Karpas-422 (cell line): ENCODE data around the gene GINS2. TPM values are rescaled to one million over a fixed set of nuclear protein-coding genes. Genes with fewer than 3 reads are reported as not detected.

ENCODE experiments used
- DNase-seq: peaks from one replicate; pipeline ENCODE4 v3.0.0-alpha.2; 2015
- H2AFZ ChIP-seq: fragments of 200-600 bp; sonication (generic); 2 replicates; pipeline ENCODE4 v1.6.1; 2014; ENCODE audit warnings: antibody characterized with exemption, low read length, mixed read lengths
- H3K27ac ChIP-seq: fragments of 200-600 bp; sonication (generic); 2 replicates; pipeline ENCODE4 v1.5.1; 2014; ENCODE audit warnings: mild to moderate bottlenecking, low read length, moderate library complexity
- H3K27me3 ChIP-seq: fragments of 200-600 bp; sonication (generic); 2 replicates; pipeline ENCODE4 v1.6.1; 2014; ENCODE audit warnings: low read length, mixed read lengths
- H3K36me3 ChIP-seq: fragments of 200-600 bp; sonication (generic); 2 replicates; pipeline ENCODE4 v1.6.1; 2014; ENCODE audit warnings: low read length, mixed read lengths; ENCODE audit not compliant: insufficient read depth
- H3K4me1 ChIP-seq: fragments of 200-600 bp; sonication (generic); 2 replicates; pipeline ENCODE4 v1.6.1; 2014; ENCODE audit warnings: mild to moderate bottlenecking, low read length, mixed read lengths
- H3K4me2 ChIP-seq: fragments of 200-600 bp; sonication (generic); 2 replicates; pipeline ENCODE4 v1.6.1; 2014; ENCODE audit warnings: low read length, low read depth, mild to moderate bottlenecking; ENCODE audit not compliant: poor library complexity, severe bottlenecking
- H3K4me3 ChIP-seq: fragments of 200-600 bp; sonication (generic); 2 replicates; pipeline ENCODE4 v1.5.1; 2014; ENCODE audit warnings: mild to moderate bottlenecking, antibody characterized with exemption, low read length, mixed read lengths
- H3K79me2 ChIP-seq: fragments of 200-600 bp; sonication (generic); 2 replicates; pipeline ENCODE4 v1.6.1; 2014; ENCODE audit warnings: mild to moderate bottlenecking, low read length, mixed read lengths
- H3K9ac ChIP-seq: fragments of 200-600 bp; sonication (generic); 2 replicates; pipeline ENCODE4 v1.6.0; 2014; ENCODE audit warnings: low read length
- H3K9me2 ChIP-seq: fragments of 200-600 bp; sonication (generic), shearing (Covaris generic); replicated peaks from 2 replicates; pipeline ENCODE4 v1.6.0; 2014; ENCODE audit warnings: mild to moderate bottlenecking, low read length, moderate library complexity; ENCODE audit not compliant: insufficient read depth
- H3K9me3 ChIP-seq: fragments of 300-700, 200-600 bp; sonication (generic); 2 replicates; pipeline ENCODE4 v1.6.1; 2014; ENCODE audit warnings: low read length, mixed read lengths
- H4K20me1 ChIP-seq: fragments of 200-600 bp; sonication (generic); 2 replicates; pipeline ENCODE4 v1.6.1; 2014; ENCODE audit warnings: mild to moderate bottlenecking, antibody characterized with exemption, low read length, low read depth; ENCODE audit not compliant: insufficient read depth
- total RNA-seq: library from RNA; depleted of rRNA; stranded (reverse); fragments of >200 nt; shearing (Covaris generic); gene quantifications from 2 replicates; pipeline ENCODE4 v1.2.3, GENCODE V29; 2014; ENCODE audit warnings: low replicate concordance

The GINS2 gene
- total RNA-seq, 1 experiment from 2014 or later: 14.2 TPM

DNA sequence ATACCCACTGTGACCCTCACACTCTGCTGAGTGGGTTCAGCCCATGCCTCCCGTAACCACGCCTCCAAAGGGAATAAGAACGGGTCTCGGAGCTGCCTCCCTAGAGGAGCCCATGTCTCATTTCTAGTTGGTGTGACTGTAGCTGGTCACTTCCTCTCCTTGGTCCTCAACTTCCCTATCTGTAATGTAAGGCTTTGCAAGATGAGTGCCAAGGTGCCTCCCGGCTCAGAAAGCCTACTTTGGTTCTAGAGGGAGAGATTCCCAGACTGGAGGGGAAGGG, 41.4 kb upstream of the GINS2 start:
- no peak for DNase-seq
- no peak overlapping the region for H2AFZ ChIP-seq
- no peak overlapping the region for H3K27ac ChIP-seq
- no peak overlapping the region for H3K4me2 ChIP-seq
- H3K4me3 ChIP-seq: no peak overlapping the region
- H3K9me3 ChIP-seq: no peaks in the 10 kb centered on the region
- H3K27me3 ChIP-seq: no peaks in the 10 kb centered on the region
- H3K36me3 ChIP-seq: no peaks in the 10 kb centered on the region
- peaks cover 42% of the 10 kb centered on the region; the same call in 1 of the 2 replicates for H4K20me1 ChIP-seq
- no peaks in the 10 kb centered on the region for H3K9me2 ChIP-seq
- H3K79me2 ChIP-seq: no peaks in the 10 kb centered on the region
- peaks cover 4% of the 10 kb centered on the region for H3K4me1 ChIP-seq
- H3K9ac ChIP-seq: no peak overlapping the region

DNA sequence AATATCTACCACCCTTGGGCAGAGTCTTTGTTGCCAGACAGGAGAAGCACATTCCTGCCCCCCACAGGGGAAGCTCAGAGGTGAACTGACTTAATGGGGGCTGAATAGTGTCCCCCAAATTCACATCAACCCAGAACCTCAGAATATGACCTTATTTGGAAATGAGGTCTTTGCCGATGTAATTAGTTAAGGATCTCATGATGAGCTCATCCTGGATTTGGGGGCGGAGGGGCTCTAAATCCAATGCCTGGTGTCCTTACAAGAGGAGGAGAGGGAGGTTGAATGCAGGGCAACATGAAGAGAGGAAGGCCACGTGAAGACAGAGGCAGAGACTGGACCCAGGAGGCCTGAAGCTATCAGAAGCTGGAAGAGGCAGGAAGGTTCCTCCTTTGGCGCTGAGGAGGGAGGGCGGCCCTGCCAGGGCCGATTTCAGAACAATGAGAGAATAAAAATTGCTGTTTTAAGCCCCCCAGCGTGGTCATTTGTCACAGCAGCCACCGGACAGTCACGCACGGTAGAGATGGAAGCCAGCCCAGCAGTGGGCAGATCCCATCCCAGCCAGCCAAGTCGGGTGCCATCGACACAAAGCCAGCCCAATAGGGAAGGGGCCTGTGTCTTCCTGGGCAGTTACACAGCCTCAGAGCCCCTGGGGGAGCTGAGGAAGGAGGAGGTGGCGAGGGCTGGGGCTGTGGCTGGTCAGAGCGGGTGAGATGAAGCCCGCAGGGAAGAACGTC, 40.9 kb upstream of the GINS2 start:
- Histone ChIP-seq H3K9ac (no peak overlapping the region), H3K36me3 (no peaks in the 10 kb centered on the region), H3K9me3 (no peaks in the 10 kb centered on the region), H3K4me2 (no peak overlapping the region), H3K4me3 (no peak overlapping the region), H3K9me2 (no peaks in the 10 kb centered on the region), H3K79me2 (no peaks in the 10 kb centered on the region), H2AFZ (no peak overlapping the region), H4K20me1 (peaks cover 41% of the 10 kb centered on the region; the same call in 1 of the 2 replicates), H3K27ac (no peak overlapping the region), H3K27me3 (no peaks in the 10 kb centered on the region), H3K4me1 (peaks cover 4% of the 10 kb centered on the region)
- no peak for DNase-seq

DNA sequence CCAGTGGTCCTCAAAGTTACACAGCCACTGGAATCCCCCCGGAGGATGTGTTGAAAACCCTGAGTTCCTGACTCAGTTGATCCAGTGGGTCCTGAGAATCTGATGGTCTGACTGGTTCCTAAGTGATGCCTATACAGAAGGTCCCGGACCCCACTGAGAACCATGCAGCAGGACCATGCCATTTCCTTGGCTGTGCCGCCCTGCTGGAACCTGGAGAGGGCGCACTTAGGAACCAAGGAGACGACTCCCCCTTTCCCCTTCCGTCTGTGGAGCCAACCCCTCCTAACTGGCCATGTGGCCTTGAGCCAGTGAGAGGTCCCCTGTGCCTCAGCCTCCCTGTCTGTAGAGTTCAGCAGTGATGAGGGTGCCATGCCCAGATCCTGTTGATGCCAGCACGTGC, 40.1 kb upstream of the GINS2 start:
- H3K9me3 ChIP-seq: no peaks in the 10 kb centered on the region
- peaks cover 37% of the 10 kb centered on the region; the same call in 1 of the 2 replicates for H4K20me1 ChIP-seq
- H3K36me3 ChIP-seq: no peaks in the 10 kb centered on the region
- H3K4me1 ChIP-seq: peaks cover 4% of the 10 kb centered on the region
- no peaks in the 10 kb centered on the region for H3K79me2 ChIP-seq
- H3K9ac ChIP-seq: no peak overlapping the region
- no peak overlapping the region for H3K4me2 ChIP-seq
- no peak overlapping the region for H3K27ac ChIP-seq
- H3K4me3 ChIP-seq: no peak overlapping the region
- no peaks in the 10 kb centered on the region for H3K9me2 ChIP-seq
- peak; percentile 69 for DNase-seq
- no peak overlapping the region for H2AFZ ChIP-seq
- H3K27me3 ChIP-seq: no peaks in the 10 kb centered on the region

DNA sequence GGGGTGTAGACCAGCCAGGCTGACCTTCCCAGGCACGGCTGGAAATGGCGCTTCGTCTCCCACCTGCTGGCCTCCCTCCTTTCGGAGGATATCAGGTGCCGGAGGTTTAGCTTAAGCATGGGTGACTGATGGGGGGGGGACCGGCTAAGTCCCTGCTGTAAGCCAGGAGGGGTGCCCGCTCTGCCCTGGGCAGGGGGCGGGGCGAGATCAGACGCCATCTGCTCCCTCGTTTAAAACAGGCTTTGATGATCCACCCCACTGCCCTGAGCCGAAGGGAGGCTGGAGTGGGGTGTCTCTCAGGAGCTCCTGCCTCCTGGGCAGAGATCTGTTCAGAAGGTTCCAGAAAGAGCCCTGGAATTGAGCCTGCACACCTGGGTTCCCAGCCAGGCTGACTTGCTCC, 36.2 kb upstream of the GINS2 start:
- Histone ChIP-seq H3K9me2 (no peaks in the 10 kb centered on the region), H3K9ac (no peak overlapping the region), H2AFZ (no peak overlapping the region), H3K9me3 (no peaks in the 10 kb centered on the region), H3K4me2 (no peak overlapping the region), H3K27me3 (no peaks in the 10 kb centered on the region), H3K4me3 (no peak overlapping the region), H4K20me1 (peaks cover 24% of the 10 kb centered on the region; the same call in 1 of the 2 replicates), H3K36me3 (no peaks in the 10 kb centered on the region), H3K79me2 (no peaks in the 10 kb centered on the region), H3K27ac (no peak overlapping the region), H3K4me1 (no peaks in the 10 kb centered on the region)
- no peak for DNase-seq

DNA sequence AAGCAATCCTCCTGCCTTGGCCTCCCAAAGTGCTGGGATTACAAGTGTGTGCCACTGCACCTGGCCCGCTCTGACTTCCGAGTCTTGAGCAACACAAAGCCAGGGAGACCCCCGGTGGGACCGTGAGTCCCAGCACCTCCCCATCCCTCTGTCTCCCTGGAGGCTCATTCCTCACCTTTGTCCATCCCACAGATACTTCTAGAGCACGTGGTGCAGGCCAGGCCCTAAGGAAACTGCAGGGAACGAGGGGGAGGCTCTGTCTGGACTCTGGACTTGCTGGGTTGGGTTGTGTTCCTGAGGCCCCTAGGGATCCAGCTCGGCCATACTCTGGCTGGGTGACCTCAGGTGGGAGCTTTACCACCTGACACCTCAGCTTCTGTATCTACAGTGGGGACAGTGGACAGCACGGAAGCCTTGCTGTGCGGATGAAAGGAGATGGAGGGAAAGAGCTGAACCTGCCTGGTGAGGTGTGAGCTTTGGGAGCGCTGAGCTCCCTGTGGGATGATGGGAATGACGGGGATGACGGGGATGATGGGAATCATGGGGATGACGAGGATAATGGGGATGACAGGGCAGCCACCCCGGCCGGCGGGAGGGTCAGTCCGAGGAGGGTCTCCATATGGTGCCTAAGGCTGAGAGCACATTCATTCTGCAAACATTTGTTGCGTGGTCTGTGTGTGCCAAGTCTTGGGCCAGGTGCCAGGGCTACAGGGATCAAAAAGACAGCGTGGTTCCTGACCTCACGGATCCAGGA, 35.5 kb upstream of the GINS2 start:
- Histone ChIP-seq H3K79me2 (no peaks in the 10 kb centered on the region), H3K4me2 (no peak overlapping the region), H3K36me3 (no peaks in the 10 kb centered on the region), H4K20me1 (peaks cover 22% of the 10 kb centered on the region; the same call in 1 of the 2 replicates), H2AFZ (no peak overlapping the region), H3K27me3 (no peaks in the 10 kb centered on the region), H3K9me3 (no peaks in the 10 kb centered on the region), H3K27ac (no peak overlapping the region), H3K4me1 (no peaks in the 10 kb centered on the region), H3K9ac (no peak overlapping the region), H3K4me3 (no peak overlapping the region), H3K9me2 (no peaks in the 10 kb centered on the region)
- DNase-seq: no peak

DNA sequence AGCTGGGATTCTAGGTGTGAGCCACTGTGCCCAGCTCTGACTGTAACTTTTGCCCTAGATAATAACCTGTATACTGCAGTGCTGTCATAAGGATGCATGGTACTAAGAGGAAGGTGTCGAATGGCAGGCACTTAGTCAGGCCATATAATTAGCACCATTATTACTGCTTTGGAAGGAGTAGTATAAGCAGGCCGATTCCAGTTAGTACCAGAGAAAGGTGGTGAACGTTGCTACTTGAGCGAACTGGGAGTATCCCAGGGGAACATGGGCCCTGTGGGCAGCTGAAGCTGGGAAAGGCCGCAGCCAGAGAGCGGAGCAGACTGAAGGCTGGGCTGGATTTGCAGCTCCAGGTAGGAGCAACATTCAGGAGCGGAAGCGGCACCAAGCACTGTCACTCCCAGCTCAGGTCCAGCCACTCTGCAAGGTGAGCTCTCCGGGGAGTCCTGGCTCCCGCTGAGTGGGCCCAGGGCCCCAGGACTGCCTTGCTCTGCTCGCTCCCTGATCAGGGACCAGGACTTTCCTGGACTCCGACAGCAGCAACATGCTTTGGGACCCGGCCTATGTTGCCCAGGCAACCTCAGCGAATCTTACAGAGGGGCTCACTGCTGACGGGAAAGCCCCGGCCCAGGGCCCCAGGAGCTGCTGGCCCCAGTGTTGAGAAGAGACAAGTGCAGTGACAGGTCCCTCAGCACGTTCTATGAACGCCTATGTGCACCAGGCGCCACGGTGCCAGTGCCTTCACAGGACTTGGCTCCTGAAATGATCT, 33.6 kb upstream of the GINS2 start:
- Histone ChIP-seq H3K27ac (no peak overlapping the region), H3K36me3 (no peaks in the 10 kb centered on the region), H3K9me3 (no peaks in the 10 kb centered on the region), H3K4me3 (no peak overlapping the region), H4K20me1 (peaks cover 16% of the 10 kb centered on the region; the same call in 1 of the 2 replicates), H3K4me1 (no peaks in the 10 kb centered on the region), H3K4me2 (no peak overlapping the region), H3K9me2 (no peaks in the 10 kb centered on the region), H3K27me3 (no peaks in the 10 kb centered on the region), H3K9ac (no peak overlapping the region), H3K79me2 (no peaks in the 10 kb centered on the region), H2AFZ (no peak overlapping the region)
- DNase-seq: no peak

DNA sequence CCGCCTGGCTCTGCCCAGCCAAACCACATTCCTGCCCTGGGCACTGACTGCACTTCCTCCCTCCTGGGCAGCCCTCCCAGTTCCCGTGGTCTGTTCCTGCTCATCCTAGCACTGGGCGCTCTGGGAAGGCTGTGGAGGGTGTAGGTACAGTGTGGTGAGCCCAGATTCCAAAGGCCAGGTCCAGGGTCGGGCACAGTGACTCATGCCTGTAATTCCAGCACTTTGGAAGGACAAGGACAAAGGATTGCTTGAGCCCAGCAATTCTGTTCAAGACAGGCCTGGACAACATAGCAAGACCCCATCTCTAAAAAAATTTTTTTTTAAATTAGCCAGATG, 31.5 kb upstream of the GINS2 start:
- Histone ChIP-seq H3K4me3 (no peak overlapping the region), H4K20me1 (peaks cover 9% of the 10 kb centered on the region; the same call in 1 of the 2 replicates), H3K4me1 (no peaks in the 10 kb centered on the region), H3K9ac (no peak overlapping the region), H3K27ac (no peak overlapping the region), H3K79me2 (no peaks in the 10 kb centered on the region), H3K27me3 (no peaks in the 10 kb centered on the region), H3K9me2 (no peaks in the 10 kb centered on the region), H3K4me2 (no peak overlapping the region), H3K36me3 (no peaks in the 10 kb centered on the region), H3K9me3 (no peaks in the 10 kb centered on the region), H2AFZ (no peak overlapping the region)
- DNase-seq: no peak

DNA sequence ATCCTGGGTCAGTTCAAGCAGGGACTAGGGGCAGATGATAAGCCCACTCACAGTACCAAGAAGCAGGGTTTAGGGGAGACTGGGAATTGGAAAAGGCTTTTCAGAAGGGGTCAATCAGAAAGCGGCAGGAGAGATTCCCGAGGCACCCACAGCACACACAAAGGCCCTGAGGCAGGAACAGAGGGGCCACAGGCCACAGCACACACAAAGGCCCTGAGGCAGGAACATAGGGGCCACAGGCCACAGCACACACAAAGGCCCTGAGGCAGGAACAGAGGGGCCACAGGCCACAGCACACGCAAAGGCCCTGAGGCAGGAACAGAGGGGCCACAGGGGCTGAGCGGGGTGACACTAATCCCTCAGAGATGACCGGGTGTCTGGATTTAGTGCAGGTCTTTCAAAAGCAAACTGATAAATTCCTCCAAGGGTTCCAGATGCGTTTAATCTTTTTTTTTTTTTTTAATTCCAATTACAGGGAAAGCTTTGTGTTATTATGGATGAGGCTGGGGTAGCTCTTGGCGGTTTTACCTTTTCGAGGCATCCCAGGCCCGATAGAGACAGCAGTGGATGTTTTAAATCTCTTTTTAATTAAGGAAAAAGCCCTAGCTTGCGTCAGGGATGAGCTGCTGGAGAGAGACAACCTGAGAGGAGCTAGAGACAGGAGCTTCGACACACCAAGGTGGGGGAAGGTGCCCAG, 31.0 kb upstream of the GINS2 start:
- Histone ChIP-seq H2AFZ (no peak overlapping the region), H3K4me2 (no peak overlapping the region), H3K27me3 (no peaks in the 10 kb centered on the region), H3K36me3 (no peaks in the 10 kb centered on the region), H3K9me3 (no peaks in the 10 kb centered on the region), H3K9ac (no peak overlapping the region), H3K4me1 (no peaks in the 10 kb centered on the region), H3K9me2 (no peaks in the 10 kb centered on the region), H3K4me3 (no peak overlapping the region), H3K79me2 (no peaks in the 10 kb centered on the region), H3K27ac (no peak overlapping the region), H4K20me1 (peaks cover 4% of the 10 kb centered on the region; the same call in 1 of the 2 replicates)
- DNase-seq: no peak
